ENCODE results near the gene LRP1B. TPM values are rescaled to one million over a fixed set of nuclear protein-coding genes. Genes with fewer than 3 reads are reported as not detected.

LRP1B gene
- total and polyA plus RNA-seq, 2 donors (not counting 1 experiment from before 2014, with no cell fraction given): not detected

DNA sequence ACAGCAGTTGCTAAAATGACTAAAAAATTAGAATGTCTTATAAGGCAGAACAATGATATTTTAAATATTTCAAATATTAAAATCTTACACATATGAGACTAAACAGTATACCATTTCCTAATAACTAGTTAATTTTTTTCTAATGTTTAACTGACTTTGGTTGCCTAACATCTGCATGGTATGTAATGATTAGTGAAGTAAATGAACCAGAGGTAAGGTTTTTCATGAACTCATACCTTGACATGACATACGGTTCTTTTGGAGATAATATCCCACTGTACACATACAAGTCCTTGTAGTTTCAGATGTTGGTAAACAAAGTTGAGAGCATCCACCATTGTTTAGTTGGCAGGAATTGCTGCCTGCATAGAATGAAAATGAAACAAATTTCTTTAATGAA is 1360.2 kb downstream of the LRP1B start:
- TF ChIP-seq EZH2 (IDR thresholded peaks at IDR 0.05; ENCODE audit: borderline replicate concordance, insufficient read depth, low read depth, low read length, poor library complexity, severe bottlenecking): no peak
- TF ChIP-seq, protein P1, sequence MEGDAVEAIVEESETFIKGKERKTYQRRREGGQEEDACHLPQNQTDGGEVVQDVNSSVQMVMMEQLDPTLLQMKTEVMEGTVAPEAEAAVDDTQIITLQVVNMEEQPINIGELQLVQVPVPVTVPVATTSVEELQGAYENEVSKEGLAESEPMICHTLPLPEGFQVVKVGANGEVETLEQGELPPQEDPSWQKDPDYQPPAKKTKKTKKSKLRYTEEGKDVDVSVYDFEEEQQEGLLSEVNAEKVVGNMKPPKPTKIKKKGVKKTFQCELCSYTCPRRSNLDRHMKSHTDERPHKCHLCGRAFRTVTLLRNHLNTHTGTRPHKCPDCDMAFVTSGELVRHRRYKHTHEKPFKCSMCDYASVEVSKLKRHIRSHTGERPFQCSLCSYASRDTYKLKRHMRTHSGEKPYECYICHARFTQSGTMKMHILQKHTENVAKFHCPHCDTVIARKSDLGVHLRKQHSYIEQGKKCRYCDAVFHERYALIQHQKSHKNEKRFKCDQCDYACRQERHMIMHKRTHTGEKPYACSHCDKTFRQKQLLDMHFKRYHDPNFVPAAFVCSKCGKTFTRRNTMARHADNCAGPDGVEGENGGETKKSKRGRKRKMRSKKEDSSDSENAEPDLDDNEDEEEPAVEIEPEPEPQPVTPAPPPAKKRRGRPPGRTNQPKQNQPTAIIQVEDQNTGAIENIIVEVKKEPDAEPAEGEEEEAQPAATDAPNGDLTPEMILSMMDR (IDR thresholded peaks at IDR 0.05): no peak
- Histone ChIP-seq H3K4me2 (replicated peaks; ENCODE audit: low read depth, low read length, poor library complexity, severe bottlenecking) (no peak overlapping the region), H3K36me3 (replicated peaks in 1 of 2; ENCODE audit: control extremely low read depth in 1 of 2, control insufficient read depth in 1 of 2, extremely low read depth in 1 of 2, insufficient read depth in 2 of 2, low read length in 1 of 2) (no peaks in the 10 kb centered on the region), H3K27ac (ENCODE audit: low read length in 2 of 2) (no peak overlapping the region), H3K27me3 (replicated peaks in 1 of 4; ENCODE audit: control extremely low read depth in 1 of 4, control insufficient read depth in 3 of 4, insufficient read depth in 4 of 4, low read length in 3 of 4) (no peaks in the 10 kb centered on the region), H3K9me3 (ENCODE audit: control extremely low read depth in 1 of 3, control insufficient read depth in 2 of 3, insufficient read depth in 1 of 3, low read length in 2 of 3) (no peaks in the 10 kb centered on the region), H3K4me1 (ENCODE audit: control insufficient read depth in 2 of 2, insufficient read depth in 2 of 2, low read length in 2 of 2) (no peaks in the 10 kb centered on the region), H3K79me2 (ENCODE audit: control insufficient read depth, insufficient read depth, low read length) (no peaks in the 10 kb centered on the region), H3K9ac (ENCODE audit: low read length) (no peak overlapping the region), H2AFZ (ENCODE audit: insufficient read depth, low read depth, low read length, poor library complexity, severe bottlenecking) (no peak overlapping the region), H4K20me1 (ENCODE audit: control insufficient read depth, insufficient read depth, low read length, poor library complexity, severe bottlenecking) (no peaks in the 10 kb centered on the region), H3K4me3 (ENCODE audit: control extremely low read depth in 1 of 5, extremely low read depth in 1 of 5, insufficient read depth in 1 of 5, low read depth in 2 of 5, low read length in 4 of 5) (no peak overlapping the region)
- H3K4me3 Mint-ChIP-seq: no peak overlapping the region
- no CpG with 5 or more reads among the region's 1 CpG for WGBS (ENCODE audit: insufficient coverage)
- no peaks in the 10 kb centered on the region for H3K9me3 Mint-ChIP-seq (ENCODE audit: insufficient read depth)
- ATAC-seq (ENCODE audit: low read depth) (no peak), DNase-seq (no peak)
- POLR2A ChIA-PET: no interaction called here
- intact Hi-C loops (cut with micrococcal nuclease): no loop called here
- no peak overlapping the region for H3K27ac Mint-ChIP-seq
- no peaks in the 10 kb centered on the region for H3K27me3 Mint-ChIP-seq
- no peaks in the 10 kb centered on the region for H3K4me1 Mint-ChIP-seq
- CTCF ChIA-PET: interaction anchor here (1.1 kb wide), 1 partner anchor 9 kb away, joined by 3 read pairs; no protein-coding TSS in a partner anchor

DNA sequence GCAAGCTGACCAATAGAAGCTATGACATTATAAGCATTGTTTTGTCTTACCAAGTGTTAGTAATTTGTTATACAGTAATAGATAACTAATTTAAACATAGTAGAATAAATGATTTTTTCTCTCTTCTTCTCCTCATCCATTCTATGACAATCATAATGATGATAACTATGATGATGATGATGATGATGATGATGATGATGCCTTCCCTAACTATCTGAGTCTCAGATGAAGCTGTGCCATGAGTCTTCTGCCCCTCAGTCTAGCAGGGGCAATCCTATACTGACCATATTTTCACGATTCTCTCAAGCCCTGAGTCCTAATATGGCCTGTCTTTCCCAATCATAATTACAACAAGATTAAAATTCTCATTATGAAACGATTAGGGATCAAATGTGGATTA is 1369.0 kb downstream of the LRP1B start:
- intact Hi-C loops (cut with micrococcal nuclease): no loop called here
- POLR2A ChIA-PET: no interaction called here
- no peaks in the 10 kb centered on the region for H3K9me3 ChIP-seq (ENCODE audit: control extremely low read depth in 1 of 3, control insufficient read depth in 2 of 3, insufficient read depth in 1 of 3, low read length in 2 of 3)
- no peak for ATAC-seq (ENCODE audit: low read depth)
- no peak overlapping the region for H3K27ac ChIP-seq (ENCODE audit: low read length in 2 of 2)
- H3K4me2 ChIP-seq (replicated peaks; ENCODE audit: low read depth, low read length, poor library complexity, severe bottlenecking): no peak overlapping the region
- Mint-ChIP-seq H3K27ac (no peak overlapping the region), H3K4me3 (no peak overlapping the region), H3K27me3 (no peaks in the 10 kb centered on the region), H3K4me1 (no peaks in the 10 kb centered on the region), H3K9me3 (ENCODE audit: insufficient read depth) (no peaks in the 10 kb centered on the region)
- H3K4me1 ChIP-seq (ENCODE audit: control insufficient read depth in 2 of 2, insufficient read depth in 2 of 2, low read length in 2 of 2): no peaks in the 10 kb centered on the region
- TF ChIP-seq, protein P1 (IDR thresholded peaks at IDR 0.05): no peak
- TF ChIP-seq EZH2 (IDR thresholded peaks at IDR 0.05; ENCODE audit: borderline replicate concordance, insufficient read depth, low read depth, low read length, poor library complexity, severe bottlenecking): no peak
- 80% methylated on average over 1 of the region's 2 CpGs for WGBS (ENCODE audit: insufficient coverage)
- H3K4me3 ChIP-seq (ENCODE audit: control extremely low read depth in 1 of 5, extremely low read depth in 1 of 5, insufficient read depth in 1 of 5, low read depth in 2 of 5, low read length in 4 of 5): no peak overlapping the region
- CTCF ChIA-PET: no interaction called here
- H2AFZ ChIP-seq (ENCODE audit: insufficient read depth, low read depth, low read length, poor library complexity, severe bottlenecking): no peak overlapping the region
- no peaks in the 10 kb centered on the region for H3K27me3 ChIP-seq (replicated peaks in 1 of 4; ENCODE audit: control extremely low read depth in 1 of 4, control insufficient read depth in 3 of 4, insufficient read depth in 4 of 4, low read length in 3 of 4)
- DNase-seq: no peak
- no peaks in the 10 kb centered on the region for H4K20me1 ChIP-seq (ENCODE audit: control insufficient read depth, insufficient read depth, low read length, poor library complexity, severe bottlenecking)
- H3K36me3 ChIP-seq (replicated peaks in 1 of 2; ENCODE audit: control extremely low read depth in 1 of 2, control insufficient read depth in 1 of 2, extremely low read depth in 1 of 2, insufficient read depth in 2 of 2, low read length in 1 of 2): no peaks in the 10 kb centered on the region
- H3K79me2 ChIP-seq (ENCODE audit: control insufficient read depth, insufficient read depth, low read length): no peaks in the 10 kb centered on the region
- no peak overlapping the region for H3K9ac ChIP-seq (ENCODE audit: low read length)
